Loucy (cell line): ENCODE results near the gene SLC4A3.

Source experiments
- EZH2phosphoT487 ChIP-seq: fragments of 200-600 bp; IDR thresholded peaks from 2 replicates; pipeline ENCODE4 v1.6.1; 2018; ENCODE audit warnings: antibody characterized with exemption, mild to moderate bottlenecking, moderate library complexity, borderline replicate concordance
- TF ChIP-seq, protein P1 (sequence below): fragments of 200-600 bp; sonication (generic); conservative IDR thresholded peaks from 2 replicates; pipeline ENCODE4 v1.5.1; 2014; ENCODE audit warnings: mild to moderate bottlenecking, antibody characterized with exemption, low read length

DNA sequence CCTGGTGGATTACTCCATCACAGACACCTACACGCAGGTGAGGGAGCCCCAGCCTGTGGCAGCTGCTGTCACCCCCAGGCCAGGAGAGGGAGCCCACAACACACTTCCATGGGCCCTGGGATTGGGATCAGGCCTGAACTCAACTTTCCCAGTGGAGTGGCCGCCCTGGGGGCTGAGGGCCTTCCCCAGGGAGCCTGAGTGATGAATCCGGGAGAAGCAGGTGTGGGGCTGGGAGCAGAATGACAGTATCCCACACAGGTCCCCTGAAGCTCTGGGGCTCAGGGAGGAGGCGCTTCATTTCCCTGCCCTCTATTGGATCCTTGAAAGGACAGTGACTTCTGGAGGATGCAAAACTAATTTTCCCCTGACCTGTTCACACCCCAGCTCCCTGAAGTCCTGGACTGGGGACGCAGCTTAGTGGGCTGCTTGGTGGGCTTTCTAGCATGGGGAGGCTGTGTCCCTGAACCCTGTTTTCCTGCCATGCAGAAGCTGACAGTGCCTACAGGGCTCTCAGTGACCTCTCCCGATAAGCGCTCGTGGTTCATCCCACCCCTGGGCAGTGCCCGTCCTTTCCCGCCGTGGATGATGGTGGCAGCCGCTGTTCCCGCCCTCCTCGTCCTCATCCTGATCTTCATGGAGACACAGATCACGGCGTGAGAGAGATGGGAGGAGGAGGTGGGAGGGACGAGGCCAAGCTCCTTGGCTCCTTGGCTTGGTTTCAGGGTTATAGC is 11.0 kb downstream of the SLC4A3 start:
- TF ChIP-seq, protein P1, sequence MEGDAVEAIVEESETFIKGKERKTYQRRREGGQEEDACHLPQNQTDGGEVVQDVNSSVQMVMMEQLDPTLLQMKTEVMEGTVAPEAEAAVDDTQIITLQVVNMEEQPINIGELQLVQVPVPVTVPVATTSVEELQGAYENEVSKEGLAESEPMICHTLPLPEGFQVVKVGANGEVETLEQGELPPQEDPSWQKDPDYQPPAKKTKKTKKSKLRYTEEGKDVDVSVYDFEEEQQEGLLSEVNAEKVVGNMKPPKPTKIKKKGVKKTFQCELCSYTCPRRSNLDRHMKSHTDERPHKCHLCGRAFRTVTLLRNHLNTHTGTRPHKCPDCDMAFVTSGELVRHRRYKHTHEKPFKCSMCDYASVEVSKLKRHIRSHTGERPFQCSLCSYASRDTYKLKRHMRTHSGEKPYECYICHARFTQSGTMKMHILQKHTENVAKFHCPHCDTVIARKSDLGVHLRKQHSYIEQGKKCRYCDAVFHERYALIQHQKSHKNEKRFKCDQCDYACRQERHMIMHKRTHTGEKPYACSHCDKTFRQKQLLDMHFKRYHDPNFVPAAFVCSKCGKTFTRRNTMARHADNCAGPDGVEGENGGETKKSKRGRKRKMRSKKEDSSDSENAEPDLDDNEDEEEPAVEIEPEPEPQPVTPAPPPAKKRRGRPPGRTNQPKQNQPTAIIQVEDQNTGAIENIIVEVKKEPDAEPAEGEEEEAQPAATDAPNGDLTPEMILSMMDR = no peak
- TF ChIP-seq EZH2phosphoT487 = no peak
